ENCODE measurements around the gene USP46. TPM values are rescaled to one million over a fixed set of nuclear protein-coding genes. Genes with fewer than 3 reads are reported as not detected.

USP46 gene
- total RNA-seq, 4 donors from 2014 or later = 8.4 to 17.5 (median 10.5) TPM

- peaks cover 10% of the 10 kb centered on the region for H3K36me3 ChIP-seq
- TF ChIP-seq POLR2AphosphoS5 (IDR thresholded peaks at IDR 0.05) = no peak
- no peak for TF ChIP-seq POLR2A (IDR thresholded peaks at IDR 0.05)
- TF ChIP-seq EP300 (IDR thresholded peaks at IDR 0.05) = no peak
- no peak for TF ChIP-seq CTCF (IDR thresholded peaks at IDR 0.05)
- H3K4me1 ChIP-seq = peaks cover 7% of the 10 kb centered on the region
- H3K9me3 ChIP-seq = no peaks in the 10 kb centered on the region
- H3K27me3 ChIP-seq = no peaks in the 10 kb centered on the region
- WGBS = 61% methylated on average over 4 of the region's 4 CpGs
- no peak for DNase-seq (ENCODE audit: low spot score in 2 of 2)
- H3K4me3 ChIP-seq = no peak overlapping the region
- H3K27ac ChIP-seq = no peak overlapping the region
Measured at GRCh38 chr4:52628543-52628942, 30.6 kb downstream of the USP46 start.

- DNase-seq (ENCODE audit: low spot score in 2 of 2) = no peak
- 70% methylated on average over 7 of the region's 7 CpGs for WGBS
- peaks cover 10% of the 10 kb centered on the region for H3K36me3 ChIP-seq
Measured at GRCh38 chr4:52627876-52628275, 31.2 kb downstream of the USP46 start.

GRCh38 chr4:52625216-52625615 is 33.9 kb downstream of the USP46 start:
- TF ChIP-seq POLR2A (IDR thresholded peaks at IDR 0.05) (no peak), EP300 (IDR thresholded peaks at IDR 0.05) (no peak), CTCF (IDR thresholded peaks at IDR 0.05) (no peak), POLR2AphosphoS5 (IDR thresholded peaks at IDR 0.05) (no peak)
- Histone ChIP-seq H3K9me3 (no peaks in the 10 kb centered on the region), H3K4me3 (no peak overlapping the region), H3K27ac (no peak overlapping the region), H3K36me3 (peaks cover 10% of the 10 kb centered on the region), H3K27me3 (no peaks in the 10 kb centered on the region), H3K4me1 (peaks cover 7% of the 10 kb centered on the region)
- WGBS = 100% methylated on average over 1 of the region's 1 CpG
- no peak for DNase-seq (ENCODE audit: low spot score in 2 of 2)

More at GRCh38 chr4:52627876-52628275, 31.2 kb downstream of the USP46 start:
- TF ChIP-seq POLR2AphosphoS5 (IDR thresholded peaks at IDR 0.05) = no peak
- H3K27ac ChIP-seq = no peak overlapping the region
- peaks cover 7% of the 10 kb centered on the region for H3K4me1 ChIP-seq
- H3K27me3 ChIP-seq = no peaks in the 10 kb centered on the region
- H3K4me3 ChIP-seq = no peak overlapping the region
- H3K9me3 ChIP-seq = no peaks in the 10 kb centered on the region

- no peaks in the 10 kb centered on the region for H3K9me3 ChIP-seq
- no peak overlapping the region for H3K4me3 ChIP-seq
- no peaks in the 10 kb centered on the region for H3K27me3 ChIP-seq
- TF ChIP-seq POLR2AphosphoS5 (IDR thresholded peaks at IDR 0.05) (no peak), POLR2A (IDR thresholded peaks at IDR 0.05) (no peak)
- peaks cover 10% of the 10 kb centered on the region for H3K36me3 ChIP-seq
- no peaks in the 10 kb centered on the region for H3K4me1 ChIP-seq
- no peak for DNase-seq (ENCODE audit: low spot score in 2 of 2)
- 90% methylated on average over 3 of the region's 3 CpGs for WGBS
- no peak overlapping the region for H3K27ac ChIP-seq
Measured at GRCh38 chr4:52622564-52622963, 36.5 kb downstream of the USP46 start.

GRCh38 chr4:52621567-52621966 is 37.5 kb downstream of the USP46 start:
- H3K4me1 ChIP-seq = no peaks in the 10 kb centered on the region
- TF ChIP-seq POLR2AphosphoS5 (IDR thresholded peaks at IDR 0.05) (no peak), CTCF (IDR thresholded peaks at IDR 0.05) (no peak), EP300 (IDR thresholded peaks at IDR 0.05) (no peak), POLR2A (IDR thresholded peaks at IDR 0.05) (no peak)
- no peak overlapping the region for H3K4me3 ChIP-seq
- no peaks in the 10 kb centered on the region for H3K27me3 ChIP-seq
- 100% methylated on average over 2 of the region's 2 CpGs for WGBS
- H3K9me3 ChIP-seq = no peaks in the 10 kb centered on the region
- DNase-seq (ENCODE audit: low spot score in 2 of 2) = no peak
- H3K36me3 ChIP-seq = peaks cover 10% of the 10 kb centered on the region
- H3K27ac ChIP-seq = no peak overlapping the region

- Histone ChIP-seq H3K4me3 (no peak overlapping the region), H3K9me3 (no peaks in the 10 kb centered on the region), H3K4me1 (no peaks in the 10 kb centered on the region), H3K36me3 (no peaks in the 10 kb centered on the region), H3K27ac (no peak overlapping the region), H3K27me3 (no peaks in the 10 kb centered on the region)
- TF ChIP-seq CTCF (IDR thresholded peaks at IDR 0.05) (no peak), POLR2A (IDR thresholded peaks at IDR 0.05) (no peak), EP300 (IDR thresholded peaks at IDR 0.05) (no peak), POLR2AphosphoS5 (IDR thresholded peaks at IDR 0.05) (no peak)
- no peak for DNase-seq (ENCODE audit: low spot score in 2 of 2)
- WGBS = 59% methylated on average over 2 of the region's 2 CpGs
Measured at GRCh38 chr4:52619591-52619931, 39.5 kb downstream of the USP46 start.
